HepG2 (cell line): ENCODE data around the gene N4BP2L1. TPM values are rescaled to one million over a fixed set of nuclear protein-coding genes. Genes with fewer than 3 reads are reported as not detected.

ENCODE experiments used
- CHD2 ChIP-seq: IDR thresholded peaks from 2 replicates; pipeline ENCODE4 v1.6.1; 2011; ENCODE audit warnings: low read depth, low read length, improper control_type of control experiment
- FIP1L1 ChIP-seq: fragments of 200-400 bp; formaldehyde crosslinking; IDR thresholded peaks from 2 replicates; pipeline ENCODE4 v1.6.1; 2018; ENCODE audit warnings: low read depth, mild to moderate bottlenecking, low read length, moderate library complexity, borderline replicate concordance; ENCODE audit not compliant: insufficient read depth
- GATAD1 ChIP-seq: IDR thresholded peaks from 2 replicates; pipeline ENCODE4 v1.6.1; 2016; ENCODE audit warnings: missing genetic modification reagents, missing compliant biosample characterization
- HBP1 ChIP-seq: IDR thresholded peaks from 2 replicates; pipeline ENCODE4 v1.6.1; 2016; ENCODE audit warnings: low read depth, control low read depth
- SALL2 ChIP-seq: sonication (generic); formaldehyde crosslinking; IDR thresholded peaks from 2 replicates; pipeline ENCODE4 v1.8.1; 2023; ENCODE audit warnings: mild to moderate bottlenecking, missing genetic modification reagents, inconsistent platforms
- SCMH1 ChIP-seq: sonication (generic); formaldehyde crosslinking; IDR thresholded peaks from 2 replicates; pipeline ENCODE4 v1.9.0; 2021; ENCODE audit warnings: missing genetic modification reagents, mild to moderate bottlenecking, borderline replicate concordance
- SOX6 ChIP-seq, 2 experiments: fragments of 450-650 bp in 1 of 2; sonication (generic) in 1 of 2; formaldehyde crosslinking in 1 of 2; IDR thresholded peaks; 2 replicates each; pipeline versions ENCODE4 v1.4.0 to v1.6.1; 2017 to 2020; ENCODE audit warnings: antibody characterized with exemption in 1 of 2, mild to moderate bottlenecking in 1 of 2, missing genetic modification reagents in 1 of 2
- ZBTB46 ChIP-seq: sonication (generic); formaldehyde crosslinking; IDR thresholded peaks from 2 replicates; pipeline ENCODE4 v1.4.0; 2020; ENCODE audit warnings: mild to moderate bottlenecking, missing genetic modification reagents, borderline replicate concordance
- ZEB1 ChIP-seq: IDR thresholded peaks from 2 replicates; pipeline ENCODE4 v1.6.1; 2012; ENCODE audit warnings: mild to moderate bottlenecking, low read depth, inconsistent platforms; ENCODE audit not compliant: insufficient replicate concordance
- ZNF235 ChIP-seq: sonication (generic); formaldehyde crosslinking; IDR thresholded peaks from 2 replicates; pipeline ENCODE4 v1.8.1; 2023; ENCODE audit warnings: mild to moderate bottlenecking, missing genetic modification reagents, borderline replicate concordance
- ZNF276 ChIP-seq: sonication (generic); formaldehyde crosslinking; IDR thresholded peaks from 2 replicates; pipeline ENCODE4 v1.4.0; 2020; ENCODE audit warnings: mild to moderate bottlenecking, low read depth, missing genetic modification reagents
- ZNF343 ChIP-seq: sonication (generic); formaldehyde crosslinking; IDR thresholded peaks from 2 replicates; pipeline ENCODE4 v1.4.0; 2020; ENCODE audit warnings: mild to moderate bottlenecking, missing genetic modification reagents
- ZNF350 ChIP-seq: sonication (generic); formaldehyde crosslinking; IDR thresholded peaks from 2 replicates; pipeline ENCODE4 v1.4.0; 2020; ENCODE audit warnings: mild to moderate bottlenecking, low read depth, missing genetic modification reagents, borderline replicate concordance
- ZNF543 ChIP-seq: sonication (generic); formaldehyde crosslinking; IDR thresholded peaks from 2 replicates; pipeline ENCODE4 v1.4.0; 2020; ENCODE audit warnings: mild to moderate bottlenecking, missing genetic modification reagents
- ZNF713 ChIP-seq: sonication (generic); formaldehyde crosslinking; IDR thresholded peaks from 2 replicates; pipeline ENCODE4 v1.4.0; 2020; ENCODE audit warnings: mild to moderate bottlenecking, missing genetic modification reagents
- polyA plus RNA-seq, 8 experiments: library from polyadenylated mRNA; depleted of rRNA in 3 of 8; stranded (reverse) in 7 of 8; unstranded in 1 of 8; fragments of >200 nt; fragmentation: Illumina TruSeq in 4 of 8; extraction: Trizol in 4 of 8; gene quantifications; 2 replicates each; pipeline versions ENCODE4 v1.2.1 to v1.2.3, GENCODE V29; 2011 to 2016; ENCODE audit warnings: low read depth in 4 of 8, missing spikeins in 1 of 8, mixed read lengths in 1 of 8; ENCODE audit not compliant: insufficient read depth in 1 of 8
- total RNA-seq, 5 experiments: library from RNA; depleted of rRNA; stranded (reverse); fragments of >200 nt; fragmentation: Illumina TruSeq; extraction: Trizol; gene quantifications; 2 replicates each; pipeline ENCODE4 v1.2.3, GENCODE V29; 2016; ENCODE audit warnings: low read depth in 1 of 5
- TF ChIP-seq, protein P1 (sequence below): sonication (generic); formaldehyde crosslinking; conservative IDR thresholded peaks from 2 replicates; pipeline ENCODE4 v1.8.0; 2022; ENCODE audit warnings: mild to moderate bottlenecking, moderate library complexity, missing genetic modification reagents
- TF ChIP-seq, protein P2 (sequence below): sonication (generic); formaldehyde crosslinking; IDR thresholded peaks from 2 replicates; pipeline ENCODE4 v1.5.0; 2020; ENCODE audit warnings: missing genetic modification reagents
- TF ChIP-seq, protein P3 (sequence below): sonication (generic); formaldehyde crosslinking; IDR thresholded peaks from 2 replicates; pipeline ENCODE4 v1.4.0; 2020; ENCODE audit warnings: missing genetic modification reagents
- TF ChIP-seq, protein P4 (sequence below): sonication (generic); formaldehyde crosslinking; IDR thresholded peaks from 2 replicates; pipeline ENCODE4 v1.4.0; 2020; ENCODE audit warnings: missing genetic modification reagents, mild to moderate bottlenecking, borderline replicate concordance

N4BP2L1 gene
- total and polyA plus RNA-seq, 2 of the 13 experiments (the other 11 are each of a cell fraction or from before 2014, with no cell fraction given) = 13.2 to 34.5 TPM

- TF ChIP-seq GATAD1 (CRISPR knock-in tag) (no peak), CHD2 (no peak), ZNF276 (CRISPR knock-in tag) (no peak), HBP1 (CRISPR knock-in tag) (no peak), ZNF235 (CRISPR knock-in tag) (0 out of 2 replicates have a peak, but pooled peaks have one; percentile 37), SOX6 (IDR thresholded peaks at IDR 0.05) (no peak), SOX6 (CRISPR knock-in tag; IDR thresholded peaks at IDR 0.05) (no peak), ZNF713 (CRISPR knock-in tag) (no peak), FIP1L1 (no peak), ZBTB46 (CRISPR knock-in tag) (no peak), ZNF343 (CRISPR knock-in tag) (no peak), ZEB1 (no peak), ZNF543 (CRISPR knock-in tag) (0 out of 2 replicates have a peak, but pooled peaks have one; percentile 39), SCMH1 (CRISPR knock-in tag) (no peak), ZNF350 (CRISPR knock-in tag) (peak; percentile 13; the same call in 1 of the 2 replicates), SALL2 (CRISPR knock-in tag) (no peak)
- TF ChIP-seq, protein P1, sequence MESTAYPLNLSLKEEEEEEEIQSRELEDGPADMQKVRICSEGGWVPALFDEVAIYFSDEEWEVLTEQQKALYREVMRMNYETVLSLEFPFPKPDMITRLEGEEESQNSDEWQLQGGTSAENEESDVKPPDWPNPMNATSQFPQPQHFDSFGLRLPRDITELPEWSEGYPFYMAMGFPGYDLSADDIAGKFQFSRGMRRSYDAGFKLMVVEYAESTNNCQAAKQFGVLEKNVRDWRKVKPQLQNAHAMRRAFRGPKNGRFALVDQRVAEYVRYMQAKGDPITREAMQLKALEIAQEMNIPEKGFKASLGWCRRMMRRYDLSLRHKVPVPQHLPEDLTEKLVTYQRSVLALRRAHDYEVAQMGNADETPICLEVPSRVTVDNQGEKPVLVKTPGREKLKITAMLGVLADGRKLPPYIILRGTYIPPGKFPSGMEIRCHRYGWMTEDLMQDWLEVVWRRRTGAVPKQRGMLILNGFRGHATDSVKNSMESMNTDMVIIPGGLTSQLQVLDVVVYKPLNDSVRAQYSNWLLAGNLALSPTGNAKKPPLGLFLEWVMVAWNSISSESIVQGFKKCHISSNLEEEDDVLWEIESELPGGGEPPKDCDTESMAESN (CRISPR knock-in tag) = no peak
- TF ChIP-seq, protein P2, sequence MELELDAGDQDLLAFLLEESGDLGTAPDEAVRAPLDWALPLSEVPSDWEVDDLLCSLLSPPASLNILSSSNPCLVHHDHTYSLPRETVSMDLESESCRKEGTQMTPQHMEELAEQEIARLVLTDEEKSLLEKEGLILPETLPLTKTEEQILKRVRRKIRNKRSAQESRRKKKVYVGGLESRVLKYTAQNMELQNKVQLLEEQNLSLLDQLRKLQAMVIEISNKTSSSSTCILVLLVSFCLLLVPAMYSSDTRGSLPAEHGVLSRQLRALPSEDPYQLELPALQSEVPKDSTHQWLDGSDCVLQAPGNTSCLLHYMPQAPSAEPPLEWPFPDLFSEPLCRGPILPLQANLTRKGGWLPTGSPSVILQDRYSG (CRISPR knock-in tag) = no peak
- TF ChIP-seq, protein P3, sequence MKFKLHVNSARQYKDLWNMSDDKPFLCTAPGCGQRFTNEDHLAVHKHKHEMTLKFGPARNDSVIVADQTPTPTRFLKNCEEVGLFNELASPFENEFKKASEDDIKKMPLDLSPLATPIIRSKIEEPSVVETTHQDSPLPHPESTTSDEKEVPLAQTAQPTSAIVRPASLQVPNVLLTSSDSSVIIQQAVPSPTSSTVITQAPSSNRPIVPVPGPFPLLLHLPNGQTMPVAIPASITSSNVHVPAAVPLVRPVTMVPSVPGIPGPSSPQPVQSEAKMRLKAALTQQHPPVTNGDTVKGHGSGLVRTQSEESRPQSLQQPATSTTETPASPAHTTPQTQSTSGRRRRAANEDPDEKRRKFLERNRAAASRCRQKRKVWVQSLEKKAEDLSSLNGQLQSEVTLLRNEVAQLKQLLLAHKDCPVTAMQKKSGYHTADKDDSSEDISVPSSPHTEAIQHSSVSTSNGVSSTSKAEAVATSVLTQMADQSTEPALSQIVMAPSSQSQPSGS (CRISPR knock-in tag) = no peak
- TF ChIP-seq, protein P4, sequence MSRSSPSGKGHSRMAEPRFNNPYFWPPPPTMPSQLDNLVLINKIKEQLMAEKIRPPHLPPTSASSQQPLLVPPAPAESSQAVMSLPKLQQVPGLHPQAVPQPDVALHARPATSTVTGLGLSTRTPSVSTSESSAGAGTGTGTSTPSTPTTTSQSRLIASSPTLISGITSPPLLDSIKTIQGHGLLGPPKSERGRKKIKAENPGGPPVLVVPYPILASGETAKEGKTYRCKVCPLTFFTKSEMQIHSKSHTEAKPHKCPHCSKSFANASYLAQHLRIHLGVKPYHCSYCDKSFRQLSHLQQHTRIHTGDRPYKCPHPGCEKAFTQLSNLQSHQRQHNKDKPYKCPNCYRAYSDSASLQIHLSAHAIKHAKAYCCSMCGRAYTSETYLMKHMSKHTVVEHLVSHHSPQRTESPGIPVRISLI (CRISPR knock-in tag) = no peak
These were observed 27.6 kb upstream of the N4BP2L1 start (continued) for GRCh38 chr13:32455594-32455903.
